Cardiac fibroblast (primary cell): ENCODE results near the gene PITPNB.

Experiments
- DNase-seq, 2 donors: peaks; one replicate each; pipeline versions ENCODE4 v3.0.0 to v3.0.0-alpha.2; 2010; ENCODE audit warnings: low read depth in 2 of 2
- H3K4me3 ChIP-seq, 2 donors: replicated peaks in 1 of 2; 1 replicate in 1 of 2; 2 replicates in 1 of 2; pipeline ENCODE4 v1.5.1; 2011; ENCODE audit warnings: low read depth in 2 of 2, low read length in 2 of 2, mild to moderate bottlenecking in 2 of 2, moderate library complexity in 1 of 2
- TF ChIP-seq, protein P1 (sequence below): IDR thresholded peaks from one replicate; pipeline ENCODE4 v1.5.1; 2011; ENCODE audit warnings: low read depth, mild to moderate bottlenecking, low read length, inconsistent platforms

PITPNB gene

DNA sequence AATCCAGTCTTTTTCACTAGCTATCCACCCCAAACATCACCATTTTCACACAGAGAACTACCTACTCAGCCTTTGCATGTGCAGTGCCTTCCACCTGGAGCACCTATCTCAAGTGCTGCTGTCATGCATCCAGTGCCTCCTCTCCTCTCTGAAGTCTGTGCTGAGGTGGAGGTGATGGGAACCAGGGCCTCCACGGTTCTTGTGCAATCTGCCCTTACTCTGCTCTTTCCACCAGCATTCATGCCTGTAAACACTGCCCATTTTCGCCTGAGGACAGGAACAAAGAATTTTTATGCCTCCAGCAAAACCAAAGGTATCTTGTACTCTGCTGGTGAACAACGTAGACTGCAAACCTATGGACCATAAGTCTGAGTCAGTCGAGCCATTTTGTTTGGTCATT is 27.0 kb downstream of the PITPNB start:
- no peak overlapping the region for H3K4me3 ChIP-seq
- DNase-seq, result no peak
- TF ChIP-seq, protein P1, sequence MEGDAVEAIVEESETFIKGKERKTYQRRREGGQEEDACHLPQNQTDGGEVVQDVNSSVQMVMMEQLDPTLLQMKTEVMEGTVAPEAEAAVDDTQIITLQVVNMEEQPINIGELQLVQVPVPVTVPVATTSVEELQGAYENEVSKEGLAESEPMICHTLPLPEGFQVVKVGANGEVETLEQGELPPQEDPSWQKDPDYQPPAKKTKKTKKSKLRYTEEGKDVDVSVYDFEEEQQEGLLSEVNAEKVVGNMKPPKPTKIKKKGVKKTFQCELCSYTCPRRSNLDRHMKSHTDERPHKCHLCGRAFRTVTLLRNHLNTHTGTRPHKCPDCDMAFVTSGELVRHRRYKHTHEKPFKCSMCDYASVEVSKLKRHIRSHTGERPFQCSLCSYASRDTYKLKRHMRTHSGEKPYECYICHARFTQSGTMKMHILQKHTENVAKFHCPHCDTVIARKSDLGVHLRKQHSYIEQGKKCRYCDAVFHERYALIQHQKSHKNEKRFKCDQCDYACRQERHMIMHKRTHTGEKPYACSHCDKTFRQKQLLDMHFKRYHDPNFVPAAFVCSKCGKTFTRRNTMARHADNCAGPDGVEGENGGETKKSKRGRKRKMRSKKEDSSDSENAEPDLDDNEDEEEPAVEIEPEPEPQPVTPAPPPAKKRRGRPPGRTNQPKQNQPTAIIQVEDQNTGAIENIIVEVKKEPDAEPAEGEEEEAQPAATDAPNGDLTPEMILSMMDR, result no peak

DNA sequence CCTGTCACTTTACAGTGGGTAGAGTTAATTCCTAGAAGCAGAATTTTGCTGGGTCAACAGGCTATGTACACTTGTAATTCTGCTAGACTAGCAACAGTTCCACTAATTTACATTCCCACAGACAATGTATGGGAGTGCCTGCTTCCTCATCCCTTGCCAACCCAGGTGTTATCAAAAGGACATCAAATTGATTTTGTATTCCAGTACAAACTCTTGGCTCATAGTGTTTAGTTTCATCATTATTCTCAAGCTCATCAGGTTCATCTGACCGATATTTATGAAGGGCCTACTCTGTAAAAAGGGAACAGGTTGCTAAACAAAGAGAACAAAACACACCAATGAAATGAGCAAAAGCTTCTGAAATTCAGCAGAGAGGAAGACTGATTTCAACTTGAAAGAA is 30.7 kb downstream of the PITPNB start:
- TF ChIP-seq, protein P1, result no peak
- H3K4me3 ChIP-seq, result no peak overlapping the region

DNA sequence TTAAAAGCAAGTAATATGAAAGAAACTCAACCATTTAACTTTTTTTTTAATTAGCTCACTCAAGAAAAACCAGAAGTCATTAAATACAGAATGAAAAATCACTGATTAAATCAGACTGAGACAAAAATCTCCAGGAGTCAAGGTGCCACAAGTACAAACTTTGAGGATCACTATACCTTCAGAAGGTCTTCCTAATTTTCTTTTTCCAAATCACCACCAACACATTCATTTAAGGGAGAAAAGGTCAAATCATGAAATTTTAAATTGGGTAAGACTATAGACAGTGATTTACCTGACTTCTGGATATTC is 32.3 kb downstream of the PITPNB start:
- no peak for DNase-seq
- no peak overlapping the region for H3K4me3 ChIP-seq
- TF ChIP-seq, protein P1, result no peak

More for the DNA sequence above, 30.7 kb downstream of the PITPNB start:
- no peak for DNase-seq

DNA sequence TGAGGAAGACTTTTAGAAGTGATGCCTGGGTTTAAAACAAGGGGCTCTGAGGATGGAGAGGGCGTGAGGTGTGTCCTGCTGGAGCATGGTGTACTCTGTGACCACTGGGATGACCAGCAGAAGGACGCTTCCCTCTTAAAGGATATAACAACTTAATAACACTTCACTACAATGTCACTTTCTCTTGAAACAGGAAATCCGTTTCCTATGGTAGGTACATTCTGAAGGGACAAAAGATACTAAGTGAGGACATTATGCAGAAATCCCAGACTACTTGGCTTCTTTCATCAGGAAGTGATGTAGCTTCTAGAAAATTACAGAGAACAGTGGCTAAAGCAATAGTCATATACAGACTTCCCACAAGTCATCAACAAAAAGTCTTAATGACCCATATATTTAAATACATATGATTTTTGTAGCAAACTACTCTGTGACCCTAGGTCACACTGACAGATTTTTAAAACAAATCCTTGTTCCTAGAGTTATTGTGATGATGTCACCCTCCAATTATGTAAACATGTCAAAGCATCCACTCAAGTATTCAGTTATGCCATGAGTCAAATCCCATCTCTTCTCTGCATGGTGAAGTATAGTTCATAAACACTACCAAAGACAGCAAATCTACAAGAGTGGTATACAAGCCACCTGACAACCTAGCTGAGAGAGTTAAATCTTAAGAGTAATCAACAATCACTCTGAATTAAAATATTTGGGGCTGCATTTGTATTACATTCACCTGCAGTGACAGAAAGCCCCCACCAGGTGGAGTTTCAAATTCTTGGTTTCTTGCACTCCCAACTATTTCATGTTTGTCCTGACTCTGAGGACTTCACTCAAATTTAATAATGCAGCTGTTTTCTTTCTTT is 32.8 kb downstream of the PITPNB start:
- DNase-seq, result peak; percentile 62 to 87
- TF ChIP-seq, protein P1, result peak; percentile 69
- no peak overlapping the region for H3K4me3 ChIP-seq

DNA sequence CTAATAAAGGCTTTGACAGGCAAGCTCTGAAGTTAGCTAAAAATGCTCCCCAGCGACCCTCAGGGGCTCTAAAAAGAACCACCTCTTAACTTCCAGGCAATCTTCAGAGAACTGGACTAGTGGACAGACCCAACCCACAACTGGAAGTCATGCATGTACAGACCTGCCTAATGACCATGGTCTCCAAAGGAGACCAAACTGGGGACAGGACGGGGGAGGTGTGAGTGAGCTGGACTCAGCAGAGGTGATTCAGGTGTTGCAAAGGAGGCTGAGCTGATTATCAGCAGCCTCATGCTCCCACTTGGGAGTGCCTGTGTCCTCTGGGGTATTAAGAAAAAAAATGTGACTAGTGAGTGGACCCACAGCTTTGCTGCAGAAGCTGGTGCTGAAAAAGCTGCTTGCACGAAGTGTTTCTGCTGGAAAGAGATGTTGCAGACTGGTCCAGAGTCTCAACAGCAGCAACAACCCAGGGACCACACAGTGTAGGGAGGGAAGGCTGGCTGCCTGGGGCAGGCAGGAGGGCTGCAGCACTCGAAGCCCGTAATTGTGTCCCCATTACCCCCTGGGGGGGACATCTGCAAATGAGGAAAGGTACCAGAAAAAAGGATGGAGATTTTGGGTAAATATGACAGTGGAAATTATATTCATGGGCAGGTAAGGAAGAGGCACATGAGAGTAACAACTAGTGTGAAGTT is 35.3 kb downstream of the PITPNB start:
- TF ChIP-seq, protein P1, result no peak
- no peak overlapping the region for H3K4me3 ChIP-seq
- DNase-seq, result no peak

DNA sequence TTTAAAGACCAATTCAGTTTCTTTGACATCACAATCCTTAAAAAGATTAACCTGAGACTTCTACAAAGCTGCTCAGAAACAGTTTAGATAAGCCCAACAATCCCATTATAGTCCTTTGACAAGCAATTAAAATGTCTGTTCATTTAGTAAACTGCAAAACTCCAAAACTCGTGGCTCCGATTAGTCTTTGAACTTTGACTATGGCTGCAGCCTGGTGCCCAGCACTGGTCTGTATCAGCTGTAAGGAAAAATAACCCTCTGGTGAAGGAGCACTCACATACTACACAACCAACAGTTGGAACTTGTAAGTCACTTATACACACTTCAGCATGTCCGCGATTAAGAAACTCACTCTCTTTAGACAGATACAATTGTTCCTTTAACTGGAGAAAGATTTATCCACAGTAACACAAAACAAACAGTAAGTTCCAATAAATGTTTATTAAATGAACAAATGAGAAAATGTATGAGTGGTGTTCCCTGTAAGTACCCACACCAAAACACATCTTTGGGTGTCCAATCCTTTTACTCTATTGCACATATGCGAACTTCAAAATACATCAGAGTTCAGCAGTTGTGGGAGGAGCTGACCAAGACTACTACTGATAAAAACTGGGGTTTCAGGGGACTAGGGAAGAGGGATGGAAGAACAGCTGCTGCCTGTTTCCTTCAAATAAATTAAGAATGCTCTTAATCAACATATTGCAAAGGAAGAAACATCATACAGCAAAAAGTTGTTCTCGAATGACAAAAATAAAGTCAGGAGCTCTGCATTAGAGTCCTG is 36.4 kb downstream of the PITPNB start:
- no peak for DNase-seq
- H3K4me3 ChIP-seq, result no peak overlapping the region
- TF ChIP-seq, protein P1, result no peak
